ENCODE measurements around the gene NGF. TPM values are rescaled to one million over a fixed set of nuclear protein-coding genes. Genes with fewer than 3 reads are reported as not detected.
A peak's percentile ranks its signal among the peaks of the same experiment; 100 is the strongest.
"Not testable (repeated sequence)": the region's sequence is repeated elsewhere in the genome, so short reads cannot be mapped to it uniquely, and the experiment has no call there.

NGF gene
- total RNA-seq, 1 donor from 2014 or later, result 1.1 TPM

GRCh38 chr1:115312742-115313141 is 25.3 kb downstream of the NGF start:
- Histone ChIP-seq H3K4me3 (ENCODE audit: low read depth, low read length) (no peak overlapping the region), H3K27me3 (ENCODE audit: control insufficient read depth, insufficient read depth, low read length) (no peaks in the 10 kb centered on the region), H3K36me3 (ENCODE audit: control insufficient read depth, insufficient read depth, low read length) (no peaks in the 10 kb centered on the region)
- FAIRE-seq, result no peak
- no peak for DNase-seq (ENCODE audit: low read depth)
- TF ChIP-seq, protein P1, sequence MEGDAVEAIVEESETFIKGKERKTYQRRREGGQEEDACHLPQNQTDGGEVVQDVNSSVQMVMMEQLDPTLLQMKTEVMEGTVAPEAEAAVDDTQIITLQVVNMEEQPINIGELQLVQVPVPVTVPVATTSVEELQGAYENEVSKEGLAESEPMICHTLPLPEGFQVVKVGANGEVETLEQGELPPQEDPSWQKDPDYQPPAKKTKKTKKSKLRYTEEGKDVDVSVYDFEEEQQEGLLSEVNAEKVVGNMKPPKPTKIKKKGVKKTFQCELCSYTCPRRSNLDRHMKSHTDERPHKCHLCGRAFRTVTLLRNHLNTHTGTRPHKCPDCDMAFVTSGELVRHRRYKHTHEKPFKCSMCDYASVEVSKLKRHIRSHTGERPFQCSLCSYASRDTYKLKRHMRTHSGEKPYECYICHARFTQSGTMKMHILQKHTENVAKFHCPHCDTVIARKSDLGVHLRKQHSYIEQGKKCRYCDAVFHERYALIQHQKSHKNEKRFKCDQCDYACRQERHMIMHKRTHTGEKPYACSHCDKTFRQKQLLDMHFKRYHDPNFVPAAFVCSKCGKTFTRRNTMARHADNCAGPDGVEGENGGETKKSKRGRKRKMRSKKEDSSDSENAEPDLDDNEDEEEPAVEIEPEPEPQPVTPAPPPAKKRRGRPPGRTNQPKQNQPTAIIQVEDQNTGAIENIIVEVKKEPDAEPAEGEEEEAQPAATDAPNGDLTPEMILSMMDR (IDR thresholded peaks at IDR 0.05; ENCODE audit: insufficient read depth, low read length, severe bottlenecking), result no peak

DNA sequence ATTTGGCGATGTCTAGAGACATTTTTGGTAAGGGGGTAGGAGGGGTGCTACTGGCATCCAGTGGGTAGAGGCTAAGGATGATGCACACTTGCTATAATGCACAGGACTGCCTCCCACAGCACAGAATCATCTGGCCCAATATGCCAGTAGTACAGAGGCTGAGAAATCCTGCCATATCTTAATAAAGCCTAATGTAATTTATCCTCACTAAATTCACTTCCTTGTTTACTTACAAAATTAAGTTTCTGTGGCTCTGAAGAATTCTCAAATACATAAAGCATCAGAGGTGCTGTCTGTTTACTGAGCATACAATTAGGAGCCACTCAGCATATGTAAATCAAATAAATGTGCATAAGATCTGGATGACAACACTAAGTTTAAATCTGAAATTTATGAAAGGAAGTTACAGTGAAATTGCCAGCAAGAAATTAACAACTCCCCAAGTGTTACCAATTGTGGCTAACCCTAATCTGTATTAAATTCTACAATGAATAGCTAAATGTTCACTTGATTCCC is 26.5 kb downstream of the NGF start:
- Histone ChIP-seq H3K27me3 (ENCODE audit: control insufficient read depth, insufficient read depth, low read length) (no peaks in the 10 kb centered on the region), H3K4me3 (ENCODE audit: low read depth, low read length) (no peak overlapping the region), H3K36me3 (ENCODE audit: control insufficient read depth, insufficient read depth, low read length) (no peaks in the 10 kb centered on the region)
- DNase-seq (ENCODE audit: low read depth) (no peak), FAIRE-seq (no peak)
- TF ChIP-seq, protein P1 (IDR thresholded peaks at IDR 0.05; ENCODE audit: insufficient read depth, low read length, severe bottlenecking), result no peak

GRCh38 chr1:115310581-115311473 is 27.2 kb downstream of the NGF start:
- H3K4me3 ChIP-seq (ENCODE audit: low read depth, low read length), result no peak overlapping the region
- no peaks in the 10 kb centered on the region for H3K27me3 ChIP-seq (ENCODE audit: control insufficient read depth, insufficient read depth, low read length)
- FAIRE-seq (no peak), DNase-seq (ENCODE audit: low read depth) (no peak)
- TF ChIP-seq, protein P1 (IDR thresholded peaks at IDR 0.05; ENCODE audit: insufficient read depth, low read length, severe bottlenecking), result no peak
- no peaks in the 10 kb centered on the region for H3K36me3 ChIP-seq (ENCODE audit: control insufficient read depth, insufficient read depth, low read length)

GRCh38 chr1:115309504-115309903 is 28.5 kb downstream of the NGF start:
- H3K27me3 ChIP-seq (ENCODE audit: control insufficient read depth, insufficient read depth, low read length); FAIRE-seq: not testable (repeated sequence)

GRCh38 chr1:115308969-115309368 is 29.1 kb downstream of the NGF start:
- FAIRE-seq (no peak), DNase-seq (ENCODE audit: low read depth) (peak; percentile 87)
- Histone ChIP-seq H3K27me3 (ENCODE audit: control insufficient read depth, insufficient read depth, low read length) (no peaks in the 10 kb centered on the region), H3K4me3 (ENCODE audit: low read depth, low read length) (no peak overlapping the region), H3K36me3 (ENCODE audit: control insufficient read depth, insufficient read depth, low read length) (no peaks in the 10 kb centered on the region)
- TF ChIP-seq, protein P1 (IDR thresholded peaks at IDR 0.05; ENCODE audit: insufficient read depth, low read length, severe bottlenecking), result no peak

More at GRCh38 chr1:115309504-115309903, 28.5 kb downstream of the NGF start:
- H3K4me3 ChIP-seq (ENCODE audit: low read depth, low read length); DNase-seq (ENCODE audit: low read depth); H3K36me3 ChIP-seq (ENCODE audit: control insufficient read depth, insufficient read depth, low read length): not testable (repeated sequence)

- H3K36me3 ChIP-seq (ENCODE audit: control insufficient read depth, insufficient read depth, low read length), result no peaks in the 10 kb centered on the region
- no peak overlapping the region for H3K4me3 ChIP-seq (ENCODE audit: low read depth, low read length)
- no peak for DNase-seq (ENCODE audit: low read depth)
- H3K27me3 ChIP-seq (ENCODE audit: control insufficient read depth, insufficient read depth, low read length), result no peaks in the 10 kb centered on the region
- TF ChIP-seq, protein P1 (IDR thresholded peaks at IDR 0.05; ENCODE audit: insufficient read depth, low read length, severe bottlenecking), result no peak
- FAIRE-seq, result no peak
Measured at GRCh38 chr1:115307661-115308060, 30.4 kb downstream of the NGF start.
